Measurements from ENCODE around the gene F13A1. TPM values are rescaled to one million over a fixed set of nuclear protein-coding genes. Genes with fewer than 3 reads are reported as not detected.
A peak's percentile ranks its signal among the peaks of the same experiment; 100 is the strongest.

Gene F13A1
- total RNA-seq, 4 donors from 2014 or later, result 28.8 to 303 (median 117) TPM

DNA sequence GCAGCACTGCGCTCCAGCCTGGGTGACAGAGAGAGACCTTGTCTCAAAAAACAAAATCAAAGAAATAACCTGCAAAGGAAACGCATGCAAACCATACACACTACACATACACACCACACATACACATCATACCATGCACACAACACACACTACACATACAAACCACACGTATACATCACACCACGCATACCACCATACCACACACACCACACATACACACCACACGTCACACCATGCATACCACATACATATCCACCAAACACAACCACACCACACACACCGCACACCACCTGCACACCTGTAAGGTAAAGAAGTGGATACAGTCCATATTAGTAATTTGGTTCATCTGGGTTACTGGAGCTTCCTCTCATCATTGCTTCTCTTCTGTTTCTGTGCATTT, 32.3 kb upstream of the F13A1 start:
- no peaks in the 10 kb centered on the region for H3K4me1 ChIP-seq
- no peaks in the 10 kb centered on the region for H3K36me3 ChIP-seq
- ATAC-seq, result no peak
- TF ChIP-seq POLR2AphosphoS5 (IDR thresholded peaks at IDR 0.05) (no peak), POLR2A (IDR thresholded peaks at IDR 0.05) (no peak), EP300 (IDR thresholded peaks at IDR 0.05) (no peak)
- TF ChIP-seq, protein P1, sequence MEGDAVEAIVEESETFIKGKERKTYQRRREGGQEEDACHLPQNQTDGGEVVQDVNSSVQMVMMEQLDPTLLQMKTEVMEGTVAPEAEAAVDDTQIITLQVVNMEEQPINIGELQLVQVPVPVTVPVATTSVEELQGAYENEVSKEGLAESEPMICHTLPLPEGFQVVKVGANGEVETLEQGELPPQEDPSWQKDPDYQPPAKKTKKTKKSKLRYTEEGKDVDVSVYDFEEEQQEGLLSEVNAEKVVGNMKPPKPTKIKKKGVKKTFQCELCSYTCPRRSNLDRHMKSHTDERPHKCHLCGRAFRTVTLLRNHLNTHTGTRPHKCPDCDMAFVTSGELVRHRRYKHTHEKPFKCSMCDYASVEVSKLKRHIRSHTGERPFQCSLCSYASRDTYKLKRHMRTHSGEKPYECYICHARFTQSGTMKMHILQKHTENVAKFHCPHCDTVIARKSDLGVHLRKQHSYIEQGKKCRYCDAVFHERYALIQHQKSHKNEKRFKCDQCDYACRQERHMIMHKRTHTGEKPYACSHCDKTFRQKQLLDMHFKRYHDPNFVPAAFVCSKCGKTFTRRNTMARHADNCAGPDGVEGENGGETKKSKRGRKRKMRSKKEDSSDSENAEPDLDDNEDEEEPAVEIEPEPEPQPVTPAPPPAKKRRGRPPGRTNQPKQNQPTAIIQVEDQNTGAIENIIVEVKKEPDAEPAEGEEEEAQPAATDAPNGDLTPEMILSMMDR (IDR thresholded peaks at IDR 0.05), result no peak
- H3K27ac ChIP-seq, result no peak overlapping the region
- WGBS, 2 donors (ENCODE audit: low coverage in 1 of 2), result 85 to 100% methylated on average over 2 to 5 of the region's 6 CpGs
- no peaks in the 10 kb centered on the region for H3K9me3 ChIP-seq
- peaks cover 16% of the 10 kb centered on the region for H3K27me3 ChIP-seq
- H3K4me3 ChIP-seq, result no peak overlapping the region

DNA sequence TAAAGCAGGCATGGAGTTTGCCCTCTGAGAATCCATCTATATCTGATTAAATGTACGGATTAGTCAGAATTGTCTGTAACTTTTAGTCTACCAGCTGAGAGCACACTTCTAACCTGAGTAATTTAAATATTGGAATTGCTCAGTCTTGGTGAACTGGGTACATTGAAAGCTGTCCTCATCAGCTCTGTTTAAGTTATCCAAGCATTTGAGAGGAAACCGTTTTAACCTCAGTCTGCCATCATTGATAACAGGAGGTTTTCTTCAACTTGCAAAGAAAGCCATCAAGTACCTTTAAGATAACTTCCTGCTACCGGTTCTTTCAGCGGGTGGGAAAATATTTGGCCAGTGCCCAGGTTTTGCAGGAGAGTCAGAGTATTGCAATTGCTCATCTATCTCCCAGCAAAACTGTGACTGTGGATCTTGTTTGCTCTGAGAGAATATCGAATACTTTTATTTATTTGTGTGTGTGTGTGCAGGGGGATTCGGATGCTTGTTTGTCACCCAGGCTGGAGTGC, 31.1 kb upstream of the F13A1 start:
- no peaks in the 10 kb centered on the region for H3K36me3 ChIP-seq
- no peaks in the 10 kb centered on the region for H3K9me3 ChIP-seq
- no peak overlapping the region for H3K27ac ChIP-seq
- no peak overlapping the region for H3K4me3 ChIP-seq
- WGBS, 2 donors (ENCODE audit: low coverage in 1 of 2), result 27 to 36% methylated on average over 5 to 6 of the region's 6 CpGs
- peaks cover 16% of the 10 kb centered on the region for H3K27me3 ChIP-seq
- TF ChIP-seq POLR2A (IDR thresholded peaks at IDR 0.05) (no peak), POLR2AphosphoS5 (IDR thresholded peaks at IDR 0.05) (no peak), EP300 (IDR thresholded peaks at IDR 0.05) (no peak)
- TF ChIP-seq, protein P1 (IDR thresholded peaks at IDR 0.05), result no peak
- H3K4me1 ChIP-seq, result no peaks in the 10 kb centered on the region
- no peak for ATAC-seq

DNA sequence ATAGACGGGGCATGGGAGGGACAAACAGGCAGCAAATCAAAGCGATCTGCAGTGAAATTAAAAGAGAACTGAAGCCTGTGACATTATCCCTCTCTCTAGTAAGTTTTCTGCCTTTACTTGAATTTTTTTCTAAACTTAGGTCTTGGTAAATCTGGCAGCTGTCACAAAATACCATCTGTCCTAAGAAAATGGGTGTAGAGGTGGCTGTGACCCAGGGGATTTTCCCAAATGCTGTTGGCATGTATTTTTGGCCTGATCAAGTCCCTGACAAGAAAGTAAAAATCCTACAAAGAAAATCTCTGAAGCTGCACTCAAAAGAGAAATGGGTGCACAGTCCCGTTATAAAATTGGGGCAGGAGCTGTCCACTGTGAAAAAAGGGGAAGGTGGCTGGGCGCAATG, 30.2 kb upstream of the F13A1 start:
- H3K4me1 ChIP-seq, result no peaks in the 10 kb centered on the region

DNA sequence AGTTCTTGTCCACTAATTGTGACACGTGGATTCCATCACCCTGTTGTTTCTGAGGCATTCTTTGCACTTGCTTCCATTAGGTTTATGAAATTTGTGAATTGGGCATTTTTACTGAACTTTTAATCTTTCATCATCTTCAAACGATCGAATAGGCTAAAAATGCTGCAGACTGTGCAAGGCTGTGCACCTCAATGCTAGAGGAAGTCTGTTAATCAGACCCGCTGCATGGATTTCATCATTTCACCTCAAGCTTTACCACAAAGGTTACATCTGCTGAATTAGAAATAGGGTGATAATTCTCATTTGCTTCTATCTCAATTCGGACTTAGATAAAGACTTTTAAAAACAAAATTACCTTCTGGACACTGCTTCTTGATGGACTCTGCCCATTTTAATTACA, 27.8 kb upstream of the F13A1 start:
- ATAC-seq, result no peak
- H3K9me3 ChIP-seq, result no peaks in the 10 kb centered on the region
- H3K36me3 ChIP-seq, result no peaks in the 10 kb centered on the region
- WGBS, 2 donors (ENCODE audit: low coverage in 1 of 2), result 79 to 87% methylated on average over 5 of the region's 5 CpGs
- H3K4me1 ChIP-seq, result no peaks in the 10 kb centered on the region
- H3K27ac ChIP-seq, result no peak overlapping the region
- TF ChIP-seq, protein P1 (IDR thresholded peaks at IDR 0.05), result no peak
- TF ChIP-seq POLR2A (IDR thresholded peaks at IDR 0.05) (no peak), EP300 (IDR thresholded peaks at IDR 0.05) (no peak), POLR2AphosphoS5 (IDR thresholded peaks at IDR 0.05) (no peak)
- H3K4me3 ChIP-seq, result no peak overlapping the region
- peaks cover 12% of the 10 kb centered on the region for H3K27me3 ChIP-seq

More for the DNA sequence above, 30.2 kb upstream of the F13A1 start:
- Histone ChIP-seq H3K9me3 (no peaks in the 10 kb centered on the region), H3K36me3 (no peaks in the 10 kb centered on the region), H3K4me3 (no peak overlapping the region), H3K27me3 (peaks cover 16% of the 10 kb centered on the region), H3K27ac (no peak overlapping the region)
- no peak for ATAC-seq
- TF ChIP-seq POLR2AphosphoS5 (IDR thresholded peaks at IDR 0.05) (no peak), EP300 (IDR thresholded peaks at IDR 0.05) (no peak), POLR2A (IDR thresholded peaks at IDR 0.05) (no peak)
- TF ChIP-seq, protein P1 (IDR thresholded peaks at IDR 0.05), result no peak
- 73 to 85% methylated on average over 4 of the region's 4 CpGs for WGBS, 2 donors (ENCODE audit: low coverage in 1 of 2)

DNA sequence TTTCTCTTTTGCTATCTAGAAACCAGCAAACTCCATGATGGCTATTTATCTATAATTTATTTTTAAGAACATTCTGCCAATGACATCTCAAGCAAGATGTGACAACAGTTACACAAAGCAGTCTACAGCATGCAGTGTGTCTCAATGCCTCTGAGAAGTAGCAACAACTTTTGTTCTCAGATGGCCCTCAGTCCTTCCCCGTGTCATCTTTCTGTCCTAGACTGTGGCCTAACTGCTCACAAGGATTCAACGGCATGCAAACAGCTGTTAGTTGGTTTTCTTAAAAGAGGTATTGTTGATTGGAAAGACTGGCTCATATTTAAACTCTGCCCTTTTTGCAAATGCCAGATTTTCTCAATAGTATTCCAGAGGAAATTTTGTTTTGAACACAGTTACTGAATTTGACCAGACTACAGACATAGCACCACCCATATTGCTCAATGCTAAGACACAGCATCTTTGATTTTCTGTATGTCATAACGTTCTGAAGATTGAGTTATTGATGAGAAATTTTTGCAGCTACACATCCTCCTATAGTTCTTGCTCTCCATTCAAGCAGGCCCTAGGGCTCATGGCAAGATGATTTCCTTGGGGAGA, 26.1 kb upstream of the F13A1 start:
- Histone ChIP-seq H3K9me3 (no peaks in the 10 kb centered on the region), H3K27me3 (peaks cover 4% of the 10 kb centered on the region), H3K27ac (no peak overlapping the region), H3K36me3 (no peaks in the 10 kb centered on the region), H3K4me1 (no peaks in the 10 kb centered on the region), H3K4me3 (no peak overlapping the region)
- 57 to 75% methylated on average over 3 of the region's 3 CpGs for WGBS, 2 donors (ENCODE audit: low coverage in 1 of 2)
- no peak for TF ChIP-seq POLR2A (IDR thresholded peaks at IDR 0.05)
- TF ChIP-seq, protein P1 (IDR thresholded peaks at IDR 0.05), result no peak
- no peak for TF ChIP-seq POLR2AphosphoS5 (IDR thresholded peaks at IDR 0.05)
- TF ChIP-seq EP300 (IDR thresholded peaks at IDR 0.05), result no peak
- ATAC-seq, result peak; percentile 55

Data from gastroesophageal sphincter (tissue), 4 donors.